H1 (cell line): ENCODE results near the gene PTPN22. TPM values are rescaled to one million over a fixed set of nuclear protein-coding genes. Genes with fewer than 3 reads are reported as not detected.

Experiments used
- CTCF ChIA-PET: fragments of 300-600 bp; sonication (Branson Sonifier 250); formaldehyde crosslinking; loops from one replicate; lab custom pipeline; 2021; ENCODE audit not compliant: partially characterized antibody; lab: Charles Lee
- POLR2A ChIA-PET: fragments of 300-600 bp; sonication (Branson Sonifier 250); formaldehyde crosslinking; loops from one replicate; lab custom pipeline; 2021; ENCODE audit warnings: inconsistent platforms; ENCODE audit not compliant: partially characterized antibody; lab: Charles Lee
- DNase-seq, 2 experiments: peaks; one replicate each; pipeline versions ENCODE4 v3.0.0 to v3.0.0-alpha.2; 2010 to 2022; ENCODE audit warnings: low spot score in 2 of 2, low read depth in 1 of 2, mixed read lengths in 1 of 2
- FAIRE-seq: peaks from 2 replicates; lab custom pipeline; 2011; peaks lifted over from hg19 to GRCh38; lab: Jason Lieb, UNC
- H2AFZ ChIP-seq: 2 replicates; pipeline ENCODE4 v1.8.1; 2012; ENCODE audit warnings: low read length, inconsistent platforms
- H2AK5ac ChIP-seq: 2 replicates; pipeline ENCODE4 v1.6.1; 2013; ENCODE audit warnings: low read depth, low read length
- H2BK120ac ChIP-seq: replicated peaks from 2 replicates; pipeline ENCODE3; 2013; ENCODE audit warnings: low read depth, low read length, inconsistent platforms
- H2BK12ac ChIP-seq: 2 replicates; pipeline ENCODE4 v1.6.1; 2013; ENCODE audit warnings: low read depth, low read length
- H2BK15ac ChIP-seq: 2 replicates; pipeline ENCODE4 v1.6.1; 2013; ENCODE audit warnings: low read length
- H2BK20ac ChIP-seq: 2 replicates; pipeline ENCODE4 v1.6.1; 2013; ENCODE audit warnings: low read length
- H2BK5ac ChIP-seq: 2 replicates; pipeline ENCODE4 v1.6.1; 2013; ENCODE audit warnings: low read depth, low read length
- H3K14ac ChIP-seq: 2 replicates; pipeline ENCODE4 v1.6.1; 2013; ENCODE audit warnings: inconsistent platforms; ENCODE audit not compliant: insufficient read length
- H3K18ac ChIP-seq: 2 replicates; pipeline ENCODE4 v1.6.1; 2013; ENCODE audit warnings: low read length; ENCODE audit errors: extremely low read depth
- H3K23ac ChIP-seq: 2 replicates; pipeline ENCODE4 v1.6.1; 2013; ENCODE audit warnings: inconsistent platforms; ENCODE audit not compliant: insufficient read length
- H3K23me2 ChIP-seq: 2 replicates; pipeline ENCODE4 v1.6.1; 2013; ENCODE audit warnings: low read depth, low read length
- H3K27ac ChIP-seq: 2 replicates; pipeline ENCODE4 v1.6.1; 2011; ENCODE audit warnings: low read depth, low read length, inconsistent platforms
- H3K27me3 ChIP-seq, 4 experiments: replicated peaks in 1 of 4; 1 replicate in 1 of 4; 2 replicates in 3 of 4; pipeline versions ENCODE4 v1.6.1 to v1.8.1; 2011 to 2013; ENCODE audit warnings: low read length in 3 of 4, mild to moderate bottlenecking in 3 of 4, inconsistent platforms in 2 of 4, mixed read lengths in 2 of 4, moderate library complexity in 1 of 4; ENCODE audit not compliant: control insufficient read depth in 3 of 4, insufficient read depth in 3 of 4; ENCODE audit errors: extremely low read depth in 1 of 4
- H3K36me3 ChIP-seq, 4 experiments: 2 replicates each; pipeline versions ENCODE4 v1.6.1 to v1.8.1; 2011 to 2013; ENCODE audit warnings: mild to moderate bottlenecking in 4 of 4, low read length in 3 of 4, moderate library complexity in 2 of 4, control low read depth in 1 of 4, inconsistent platforms in 1 of 4; ENCODE audit not compliant: insufficient read depth in 4 of 4, control insufficient read depth in 2 of 4
- H3K4ac ChIP-seq: replicated peaks from 2 replicates; pipeline ENCODE3; 2013; ENCODE audit warnings: low read length, low read depth, mixed read lengths, inconsistent platforms; ENCODE audit not compliant: insufficient read length
- H3K4me1 ChIP-seq, 4 experiments: replicated peaks in 1 of 4; 1 replicate in 1 of 4; 2 replicates in 3 of 4; pipeline versions ENCODE4 v1.6.1 to v1.8.1; 2011 to 2013; ENCODE audit warnings: low read length in 3 of 4, inconsistent platforms in 2 of 4, mixed read lengths in 1 of 4; ENCODE audit not compliant: insufficient read depth in 4 of 4, control insufficient read depth in 3 of 4
- H3K4me2 ChIP-seq, 2 experiments: 2 replicates each; pipeline versions ENCODE4 v1.6.1 to v1.8.1; 2011 to 2013; ENCODE audit warnings: low read depth in 2 of 2, low read length in 2 of 2, control low read depth in 1 of 2, inconsistent platforms in 1 of 2, mild to moderate bottlenecking in 1 of 2; ENCODE audit not compliant: insufficient read depth in 1 of 2
- H3K4me3 ChIP-seq, 4 experiments: fragments of 200-600, 300-600 bp in 1 of 4; sonication (generic), shearing (Covaris generic), sonication (Bioruptor Twin) in 1 of 4; 2 replicates each; pipeline versions ENCODE4 v1.5.1 to v1.8.1; 2011 to 2016; ENCODE audit warnings: low read length in 4 of 4, low read depth in 3 of 4, control low read depth in 2 of 4, inconsistent platforms in 2 of 4, mild to moderate bottlenecking in 2 of 4, mixed read lengths in 1 of 4, moderate library complexity in 1 of 4; ENCODE audit not compliant: insufficient read depth in 2 of 4; ENCODE audit errors: extremely low read depth in 1 of 4
- H3K56ac ChIP-seq: replicated peaks from 2 replicates; pipeline ENCODE3; 2013; ENCODE audit warnings: low read depth, mild to moderate bottlenecking, mixed read lengths, low read length, inconsistent platforms; ENCODE audit not compliant: insufficient read length
- H3K79me1 ChIP-seq: 2 replicates; pipeline ENCODE4 v1.6.1; 2013; ENCODE audit warnings: low read depth, low read length, control low read depth
- H3K79me2 ChIP-seq, 2 experiments: 2 replicates each; pipeline versions ENCODE4 v1.6.1 to v1.8.1; 2012 to 2013; ENCODE audit warnings: low read length in 2 of 2, mild to moderate bottlenecking in 2 of 2, inconsistent platforms in 1 of 2; ENCODE audit not compliant: insufficient read depth in 2 of 2, control insufficient read depth in 1 of 2
- H3K9ac ChIP-seq, 4 experiments: replicated peaks in 1 of 4; 1 replicate in 1 of 4; 2 replicates in 3 of 4; pipeline versions ENCODE4 v1.6.1 to v1.8.1; 2011 to 2013; ENCODE audit warnings: low read depth in 3 of 4, low read length in 3 of 4, control low read depth in 2 of 4, mild to moderate bottlenecking in 2 of 4, moderate library complexity in 2 of 4, inconsistent platforms in 1 of 4; ENCODE audit errors: extremely low read depth in 1 of 4
- H3K9me3 ChIP-seq, 2 experiments: 2 replicates each; pipeline versions ENCODE4 v1.6.1 to v1.8.1; 2012 to 2013; ENCODE audit warnings: mild to moderate bottlenecking in 2 of 2, moderate library complexity in 2 of 2, control low read depth in 1 of 2, inconsistent platforms in 1 of 2, low read depth in 1 of 2, low read length in 1 of 2, mixed read lengths in 1 of 2; ENCODE audit not compliant: insufficient read depth in 2 of 2
- H4K20me1 ChIP-seq, 2 experiments: replicated peaks in 1 of 2; 2 replicates each; pipeline versions ENCODE3 to v1.8.1; 2011 to 2013; ENCODE audit warnings: inconsistent platforms in 2 of 2, low read length in 2 of 2, mild to moderate bottlenecking in 1 of 2; ENCODE audit not compliant: insufficient read depth in 2 of 2, control insufficient read depth in 1 of 2
- H4K5ac ChIP-seq: 2 replicates; pipeline ENCODE4 v1.6.1; 2013; ENCODE audit warnings: low read length, low read depth, mixed read lengths, inconsistent platforms; ENCODE audit not compliant: insufficient read length
- H4K8ac ChIP-seq: 2 replicates; pipeline ENCODE4 v1.8.0; 2013; ENCODE audit warnings: mild to moderate bottlenecking, moderate library complexity, low read length, inconsistent platforms; ENCODE audit not compliant: insufficient read depth; ENCODE audit errors: extremely low read depth
- H4K91ac ChIP-seq: replicated peaks from 2 replicates; pipeline ENCODE3; 2013; ENCODE audit warnings: low read length, mixed read lengths, inconsistent platforms; ENCODE audit not compliant: insufficient read length
- CHD2 ChIP-seq: IDR thresholded peaks from 2 replicates; pipeline ENCODE4 v1.6.1; 2012; ENCODE audit warnings: low read length, improper control_type of control experiment
- KDM1A ChIP-seq: fragments of 200-600, 300-600 bp; sonication (generic); IDR thresholded peaks from 2 replicates; pipeline ENCODE4 v1.7.1; 2016; ENCODE audit warnings: mild to moderate bottlenecking, low read length, borderline replicate concordance
- KDM4A ChIP-seq: IDR thresholded peaks from one replicate; pipeline ENCODE4 v1.7.1; 2012; ENCODE audit warnings: low read depth, mild to moderate bottlenecking, moderate library complexity, low read length, inconsistent platforms; ENCODE audit not compliant: severe bottlenecking
- NRF1 ChIP-seq: IDR thresholded peaks from 2 replicates; pipeline ENCODE4 v1.6.1; 2011; ENCODE audit warnings: mild to moderate bottlenecking, low read depth, low read length, improper control_type of control experiment
- WGBS, 2 experiments: shearing (Covaris generic) in 1 of 2; methylation state at CpG; one replicate each; pipeline versions ENCODE4 v1.1.6 to v1.1.7; 2013 to 2015; ENCODE audit warnings: low lambda C conversion rate in 2 of 2, mixed read lengths in 2 of 2, inconsistent platforms in 1 of 2, low coverage in 1 of 2, missing lambda C conversion rate in 1 of 2; ENCODE audit not compliant: insufficient replicate concordance in 2 of 2, insufficient coverage in 1 of 2, insufficient read length in 1 of 2; ENCODE audit errors: extremely low coverage in 1 of 2, missing lambda C conversion rate in 1 of 2; 5-methylcytosine and 5-hydroxymethylcytosine counted together
- polyA plus RNA-seq, 7 experiments: library from polyadenylated mRNA; depleted of rRNA in 3 of 7; stranded (reverse) in 5 of 7; unstranded in 2 of 7; fragments of >200 nt in 5 of 7; fragments of 200-250 nt in 2 of 7; gene quantifications; 1 replicate in 5 of 7; 2 replicates in 1 of 7; 4 replicates in 1 of 7; pipeline versions ENCODE4 v1.2.1 to v1.2.3, GENCODE V29; 2011 to 2013; ENCODE audit warnings: missing spikeins in 2 of 7, mixed read lengths in 2 of 7
- total RNA-seq: library from RNA; stranded (reverse); fragmentation: NEBNext Ultra II Directional; extraction: Animal tissue kit (Norgen Biotek cat#: 25700); gene quantifications from 2 replicates; pipeline ENCODE4 v1.2.1, GENCODE V29; 2021

The PTPN22 gene
- total and polyA plus RNA-seq, 2 of the 8 experiments (the other 6 are each of a cell fraction or from before 2014, with no cell fraction given) = not detected

DNA sequence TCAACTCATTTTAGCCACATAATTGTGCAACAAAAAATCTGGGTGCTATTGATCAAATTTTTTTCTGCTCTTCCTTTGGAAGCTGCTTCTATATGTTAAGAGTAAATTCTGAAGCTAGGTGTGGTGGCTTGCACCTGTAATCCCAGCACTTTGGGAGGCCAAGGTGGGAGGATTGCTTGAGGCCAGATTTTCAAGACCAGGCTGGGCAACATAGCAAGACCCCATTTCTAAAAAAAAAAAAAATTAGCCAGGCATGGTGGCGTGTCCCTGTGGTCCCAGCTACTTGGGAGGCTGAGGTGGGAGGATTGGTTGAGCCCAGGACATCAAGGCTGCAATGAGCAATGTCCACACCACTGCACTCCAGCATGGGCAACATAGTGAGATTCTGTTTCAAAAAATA is 35.0 kb downstream of the PTPN22 start:
- no peak overlapping the region for H3K4ac ChIP-seq
- DNase-seq (no peak), FAIRE-seq (no peak)
- H3K23ac ChIP-seq = no peak overlapping the region
- H3K14ac ChIP-seq = no peak overlapping the region
- no peak overlapping the region for H3K9ac ChIP-seq
- WGBS, 2 experiments = 75% methylated on average over 1 of the region's 1 CpG; no CpG with 5 or more reads in 1 of the 2 experiments
- H4K5ac ChIP-seq = no peak overlapping the region
- no peaks in the 10 kb centered on the region for H3K23me2 ChIP-seq
- H2AK5ac ChIP-seq = no peak overlapping the region
- H2AFZ ChIP-seq = no peak overlapping the region
- H3K9me3 ChIP-seq = no peaks in the 10 kb centered on the region
- no peak overlapping the region for H2BK5ac ChIP-seq
- H4K91ac ChIP-seq = no peak overlapping the region
- no peak overlapping the region for H2BK12ac ChIP-seq
- H3K27ac ChIP-seq = no peak overlapping the region
- H3K4me1 ChIP-seq = no peaks in the 10 kb centered on the region
- no peak overlapping the region for H3K4me2 ChIP-seq
- H4K20me1 ChIP-seq = no peaks in the 10 kb centered on the region
- H4K8ac ChIP-seq = no peak overlapping the region
- CTCF ChIA-PET = interaction anchor here (0.6 to 2.7 kb wide), 15 partner anchors 12 to 1332 kb away, joined by 3 to 14 read pairs (median 4); partner anchors contain the start of genes AP4B1 and OLFML3
- H3K18ac ChIP-seq = no peak overlapping the region
- H3K56ac ChIP-seq = no peak overlapping the region
- no peak overlapping the region for H3K4me3 ChIP-seq
- no peaks in the 10 kb centered on the region for H3K27me3 ChIP-seq
- H2BK120ac ChIP-seq = no peak overlapping the region
- H2BK20ac ChIP-seq = no peak overlapping the region
- no peaks in the 10 kb centered on the region for H3K36me3 ChIP-seq
- H2BK15ac ChIP-seq = no peak overlapping the region
- no peaks in the 10 kb centered on the region for H3K79me1 ChIP-seq
- POLR2A ChIA-PET = no interaction called here
- H3K79me2 ChIP-seq = no peaks in the 10 kb centered on the region
- no peak for TF ChIP-seq KDM4A
- no peak for TF ChIP-seq CHD2
- no peak for TF ChIP-seq NRF1
- TF ChIP-seq KDM1A = 0 out of 2 replicates have a peak, but pooled peaks have one; percentile 50
